ENCODE measurements around the gene TRMT44.

DNA sequence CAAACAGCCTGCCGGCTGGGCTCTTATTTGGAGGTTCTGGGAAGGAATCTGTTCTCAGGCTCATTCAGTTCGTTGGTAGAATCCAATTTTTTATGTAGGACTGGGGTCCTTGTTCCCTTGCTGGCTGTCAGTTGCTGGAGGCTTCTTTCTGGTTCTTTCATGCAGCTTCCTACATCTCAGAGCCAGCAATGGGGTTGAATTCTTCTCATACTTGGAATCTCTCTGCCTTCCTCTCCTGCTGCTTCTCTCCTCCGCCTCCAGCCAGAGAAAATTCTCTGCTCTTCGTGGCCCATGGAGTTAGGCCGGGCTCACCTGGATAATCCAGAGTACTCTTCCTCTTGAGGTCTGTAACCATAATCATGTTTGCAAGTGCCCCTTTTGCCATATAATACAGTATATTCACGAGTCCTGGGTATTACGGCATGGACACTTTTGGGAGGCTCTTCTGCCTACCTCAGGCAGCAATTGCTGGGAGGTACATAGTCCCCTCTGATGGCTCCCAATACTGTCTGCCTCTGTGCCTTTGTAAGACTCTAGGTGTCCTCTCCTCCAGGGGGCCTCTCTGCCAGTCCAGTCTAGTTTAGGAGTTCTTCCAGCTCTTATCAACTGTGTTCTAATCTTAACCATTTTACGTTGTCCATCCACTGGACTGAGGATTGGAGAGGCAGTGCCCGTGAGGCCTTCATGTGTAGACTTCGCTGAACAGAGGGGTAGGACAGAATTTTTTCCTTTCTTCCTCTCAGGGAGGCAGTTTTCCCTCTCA, 2.2 kb downstream of the TRMT44 start:
- TF ChIP-seq, protein P1, sequence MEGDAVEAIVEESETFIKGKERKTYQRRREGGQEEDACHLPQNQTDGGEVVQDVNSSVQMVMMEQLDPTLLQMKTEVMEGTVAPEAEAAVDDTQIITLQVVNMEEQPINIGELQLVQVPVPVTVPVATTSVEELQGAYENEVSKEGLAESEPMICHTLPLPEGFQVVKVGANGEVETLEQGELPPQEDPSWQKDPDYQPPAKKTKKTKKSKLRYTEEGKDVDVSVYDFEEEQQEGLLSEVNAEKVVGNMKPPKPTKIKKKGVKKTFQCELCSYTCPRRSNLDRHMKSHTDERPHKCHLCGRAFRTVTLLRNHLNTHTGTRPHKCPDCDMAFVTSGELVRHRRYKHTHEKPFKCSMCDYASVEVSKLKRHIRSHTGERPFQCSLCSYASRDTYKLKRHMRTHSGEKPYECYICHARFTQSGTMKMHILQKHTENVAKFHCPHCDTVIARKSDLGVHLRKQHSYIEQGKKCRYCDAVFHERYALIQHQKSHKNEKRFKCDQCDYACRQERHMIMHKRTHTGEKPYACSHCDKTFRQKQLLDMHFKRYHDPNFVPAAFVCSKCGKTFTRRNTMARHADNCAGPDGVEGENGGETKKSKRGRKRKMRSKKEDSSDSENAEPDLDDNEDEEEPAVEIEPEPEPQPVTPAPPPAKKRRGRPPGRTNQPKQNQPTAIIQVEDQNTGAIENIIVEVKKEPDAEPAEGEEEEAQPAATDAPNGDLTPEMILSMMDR (conservative IDR thresholded peaks at IDR 0.05), result no peak
- TF ChIP-seq EZH2 (IDR thresholded peaks at IDR 0.05; ENCODE audit: low read depth), result no peak

Data from PC-9 (cell line).